HepG2 (cell line): Measurements from ENCODE around the gene DIP2C.

Experiments used
- HDAC2 ChIP-seq: sonication (generic); formaldehyde crosslinking; IDR thresholded peaks from 2 replicates; pipeline ENCODE4 v1.4.0; 2020; ENCODE audit warnings: missing genetic modification reagents
- HOXA7 ChIP-seq: sonication (generic); formaldehyde crosslinking; IDR thresholded peaks from 2 replicates; pipeline ENCODE4 v1.8.1; 2022; ENCODE audit warnings: mild to moderate bottlenecking, missing genetic modification reagents, moderate library complexity
- SMYD3 ChIP-seq: sonication (generic); formaldehyde crosslinking; IDR thresholded peaks from 2 replicates; pipeline ENCODE4 v1.8.1; 2023; ENCODE audit warnings: mild to moderate bottlenecking, missing genetic modification reagents
- SP2 ChIP-seq: sonication (generic); formaldehyde crosslinking; IDR thresholded peaks from 2 replicates; pipeline ENCODE4 v1.5.1; 2020; ENCODE audit warnings: mild to moderate bottlenecking, missing genetic modification reagents

DNA sequence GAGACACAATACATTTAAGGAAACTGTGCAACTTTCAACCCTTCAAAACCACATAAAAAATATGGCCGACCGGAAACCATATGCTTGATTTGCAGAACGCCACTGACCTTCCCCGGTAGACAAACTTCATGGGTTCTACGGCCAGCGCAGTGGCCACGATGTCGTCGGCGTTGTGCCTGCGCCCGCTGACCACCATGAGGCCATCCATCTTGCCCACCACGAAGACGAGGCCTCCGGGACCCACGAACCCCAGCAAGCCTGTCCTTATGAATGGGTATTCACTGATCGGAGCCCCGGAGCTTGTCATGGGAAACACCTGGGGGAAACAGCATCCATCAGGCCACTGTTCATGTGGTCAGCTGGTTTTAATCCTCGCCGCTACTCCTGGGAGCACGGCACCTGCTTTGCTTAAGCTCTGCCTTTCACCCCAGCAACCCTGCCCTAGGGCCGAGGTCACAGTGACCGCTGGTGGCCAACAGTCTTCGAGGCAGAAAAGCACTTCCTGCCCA, 325.1 kb downstream of the DIP2C start:
- TF ChIP-seq SP2 (CRISPR knock-in tag) (no peak), HOXA7 (CRISPR knock-in tag) (no peak), SMYD3 (CRISPR knock-in tag) (no peak), HDAC2 (CRISPR knock-in tag) (no peak)
